ENCODE measurements around the gene PTDSS2. TPM values are rescaled to one million over a fixed set of nuclear protein-coding genes. Genes with fewer than 3 reads are reported as not detected.

PTDSS2 gene
- total RNA-seq, 2 donors from 2014 or later: 55.2 to 56.1 TPM

DNA sequence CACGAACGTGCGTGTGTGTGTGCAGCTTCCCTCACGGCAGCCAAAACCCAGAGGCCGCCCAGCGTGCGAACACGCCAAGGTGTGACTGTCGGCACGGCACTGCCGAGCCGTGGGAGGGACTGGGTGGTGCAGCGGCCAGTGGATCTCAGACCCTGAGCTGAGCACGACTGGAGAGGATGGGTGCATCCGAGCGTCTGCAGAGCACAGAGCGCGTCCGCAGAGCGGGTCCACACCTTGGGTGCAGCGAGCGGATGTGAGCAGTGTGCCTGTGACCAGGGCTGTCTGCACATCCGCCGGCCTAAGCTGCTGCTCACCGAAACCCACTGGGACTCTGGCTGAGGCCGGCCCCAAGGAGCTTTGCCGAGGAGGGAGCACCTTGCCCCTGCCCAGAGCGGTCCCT is 22.7 kb downstream of the PTDSS2 start:
- TF ChIP-seq, protein P1, sequence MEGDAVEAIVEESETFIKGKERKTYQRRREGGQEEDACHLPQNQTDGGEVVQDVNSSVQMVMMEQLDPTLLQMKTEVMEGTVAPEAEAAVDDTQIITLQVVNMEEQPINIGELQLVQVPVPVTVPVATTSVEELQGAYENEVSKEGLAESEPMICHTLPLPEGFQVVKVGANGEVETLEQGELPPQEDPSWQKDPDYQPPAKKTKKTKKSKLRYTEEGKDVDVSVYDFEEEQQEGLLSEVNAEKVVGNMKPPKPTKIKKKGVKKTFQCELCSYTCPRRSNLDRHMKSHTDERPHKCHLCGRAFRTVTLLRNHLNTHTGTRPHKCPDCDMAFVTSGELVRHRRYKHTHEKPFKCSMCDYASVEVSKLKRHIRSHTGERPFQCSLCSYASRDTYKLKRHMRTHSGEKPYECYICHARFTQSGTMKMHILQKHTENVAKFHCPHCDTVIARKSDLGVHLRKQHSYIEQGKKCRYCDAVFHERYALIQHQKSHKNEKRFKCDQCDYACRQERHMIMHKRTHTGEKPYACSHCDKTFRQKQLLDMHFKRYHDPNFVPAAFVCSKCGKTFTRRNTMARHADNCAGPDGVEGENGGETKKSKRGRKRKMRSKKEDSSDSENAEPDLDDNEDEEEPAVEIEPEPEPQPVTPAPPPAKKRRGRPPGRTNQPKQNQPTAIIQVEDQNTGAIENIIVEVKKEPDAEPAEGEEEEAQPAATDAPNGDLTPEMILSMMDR (conservative IDR thresholded peaks at IDR 0.05): no peak
- H3K9me3 Mint-ChIP-seq: no peaks in the 10 kb centered on the region
- 96% methylated on average over 28 of the region's 28 CpGs for WGBS, 2 experiments (ENCODE audit: insufficient coverage in 1 of 2, insufficient read length in 1 of 2)
- no peak overlapping the region for H3K4me3 ChIP-seq (ENCODE audit: low read length)
- peaks cover 5% of the 10 kb centered on the region for H3K9me3 ChIP-seq (ENCODE audit: control insufficient read depth, low read length)
- peaks cover 2% of the 10 kb centered on the region for H3K36me3 Mint-ChIP-seq (ENCODE audit: low read depth)
- H3K36me3 ChIP-seq (ENCODE audit: control insufficient read depth, insufficient read depth, low read length): peaks cover 7% of the 10 kb centered on the region
- no peak for DNase-seq
- H3K4me3 Mint-ChIP-seq: no peak overlapping the region
- no peaks in the 10 kb centered on the region for H3K27me3 ChIP-seq (ENCODE audit: control insufficient read depth, insufficient read depth, low read length, poor library complexity, severe bottlenecking)
- H3K4me1 ChIP-seq (ENCODE audit: control insufficient read depth, insufficient read depth, low read length): no peaks in the 10 kb centered on the region
- H3K4me1 Mint-ChIP-seq: peaks cover 13% of the 10 kb centered on the region
- no peak overlapping the region for H3K27ac Mint-ChIP-seq
- no peaks in the 10 kb centered on the region for H3K27me3 Mint-ChIP-seq (ENCODE audit: insufficient read depth)
- no peak overlapping the region for H3K27ac ChIP-seq (ENCODE audit: low read depth, low read length)
- H3K9ac ChIP-seq (ENCODE audit: extremely low read depth, low read length, poor library complexity, severe bottlenecking): no peak overlapping the region

DNA sequence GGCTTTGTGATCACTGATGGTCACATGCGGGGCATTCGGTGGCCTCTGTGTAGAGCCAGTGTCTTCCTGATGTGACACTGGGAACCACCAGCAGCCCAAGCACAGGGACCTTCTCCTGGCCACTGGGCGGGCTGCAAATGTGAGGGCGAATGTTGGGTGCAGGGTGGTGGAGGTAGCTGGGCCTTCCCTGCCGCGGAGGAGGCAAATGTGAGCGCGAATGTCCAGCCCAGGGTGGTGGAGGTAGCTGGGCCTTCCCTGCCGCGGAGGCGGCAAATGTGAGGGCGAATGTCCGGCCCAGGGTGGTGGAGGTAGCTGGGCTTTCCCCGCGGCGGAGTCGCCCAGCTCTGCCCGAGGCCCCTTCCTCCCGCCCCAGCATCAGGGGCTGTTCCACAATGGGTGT is 23.3 kb downstream of the PTDSS2 start:
- H3K4me1 Mint-ChIP-seq: peaks cover 10% of the 10 kb centered on the region
- Histone ChIP-seq H3K9ac (ENCODE audit: extremely low read depth, low read length, poor library complexity, severe bottlenecking) (no peak overlapping the region), H3K27ac (ENCODE audit: low read depth, low read length) (no peak overlapping the region), H3K9me3 (ENCODE audit: control insufficient read depth, low read length) (peaks cover 5% of the 10 kb centered on the region), H3K4me1 (ENCODE audit: control insufficient read depth, insufficient read depth, low read length) (no peaks in the 10 kb centered on the region), H3K4me3 (ENCODE audit: low read length) (no peak overlapping the region), H3K36me3 (ENCODE audit: control insufficient read depth, insufficient read depth, low read length) (peaks cover 7% of the 10 kb centered on the region), H3K27me3 (ENCODE audit: control insufficient read depth, insufficient read depth, low read length, poor library complexity, severe bottlenecking) (no peaks in the 10 kb centered on the region)
- no peaks in the 10 kb centered on the region for H3K27me3 Mint-ChIP-seq (ENCODE audit: insufficient read depth)
- H3K27ac Mint-ChIP-seq: peak overlapping the region; percentile 42
- TF ChIP-seq, protein P1 (conservative IDR thresholded peaks at IDR 0.05): no peak
- no peak for DNase-seq
- H3K9me3 Mint-ChIP-seq: no peaks in the 10 kb centered on the region
- no peak overlapping the region for H3K4me3 Mint-ChIP-seq
- 95 to 99% methylated on average over 14 to 19 of the region's 19 CpGs for WGBS, 2 experiments (ENCODE audit: insufficient coverage in 1 of 2, insufficient read length in 1 of 2)
- peaks cover 2% of the 10 kb centered on the region for H3K36me3 Mint-ChIP-seq (ENCODE audit: low read depth)

- H3K9me3 ChIP-seq (ENCODE audit: control insufficient read depth, low read length): peaks cover 5% of the 10 kb centered on the region
- peaks cover 2% of the 10 kb centered on the region for H3K36me3 Mint-ChIP-seq (ENCODE audit: low read depth)
- H3K4me1 ChIP-seq (ENCODE audit: control insufficient read depth, insufficient read depth, low read length): no peaks in the 10 kb centered on the region
- no peak overlapping the region for H3K4me3 ChIP-seq (ENCODE audit: low read length)
- H3K4me3 Mint-ChIP-seq: no peak overlapping the region
- H3K36me3 ChIP-seq (ENCODE audit: control insufficient read depth, insufficient read depth, low read length): peaks cover 7% of the 10 kb centered on the region
- WGBS, 2 experiments (ENCODE audit: insufficient coverage in 1 of 2, insufficient read length in 1 of 2): 87 to 93% methylated on average over 11 to 22 of the region's 22 CpGs
- H3K4me1 Mint-ChIP-seq: peaks cover 7% of the 10 kb centered on the region
- no peak overlapping the region for H3K27ac Mint-ChIP-seq
- no peak for DNase-seq
- no peaks in the 10 kb centered on the region for H3K27me3 Mint-ChIP-seq (ENCODE audit: insufficient read depth)
- TF ChIP-seq, protein P1 (conservative IDR thresholded peaks at IDR 0.05): no peak
- no peaks in the 10 kb centered on the region for H3K9me3 Mint-ChIP-seq
- H3K27ac ChIP-seq (ENCODE audit: low read depth, low read length): no peak overlapping the region
- H3K27me3 ChIP-seq (ENCODE audit: control insufficient read depth, insufficient read depth, low read length, poor library complexity, severe bottlenecking): no peaks in the 10 kb centered on the region
- H3K9ac ChIP-seq (ENCODE audit: extremely low read depth, low read length, poor library complexity, severe bottlenecking): no peak overlapping the region
These were observed 24.1 kb downstream of the PTDSS2 start for GRCh38 chr11:473962-474785.

Measured in endodermal cell (in vitro differentiated cells).